HT1080 (cell line): ENCODE data around the gene RPTOR. TPM values are rescaled to one million over a fixed set of nuclear protein-coding genes. Genes with fewer than 3 reads are reported as not detected.
"Not testable (repeated sequence)": the region's sequence is repeated elsewhere in the genome, so short reads cannot be mapped to it uniquely, and the experiment has no call there.

Experiments
- DNase-seq: peaks from one replicate; pipeline ENCODE4 v3.0.0-alpha.2; 2015; ENCODE audit warnings: low read depth
- total RNA-seq: library from RNA; depleted of rRNA; stranded (reverse); fragments of >200 nt; shearing (Covaris generic); gene quantifications from 2 replicates; pipeline ENCODE4 v1.2.3, GENCODE V29; 2014

RPTOR gene
- total RNA-seq, 1 experiment from 2014 or later, result 18.5 TPM

GRCh38 chr17:80872001-80872500, 327.4 kb downstream of the RPTOR start:
- DNase-seq, result no peak

- no peak for DNase-seq
These were observed 328.1 kb downstream of the RPTOR start for GRCh38 chr17:80872501-80873306.

GRCh38 chr17:80873307-80873951, 328.8 kb downstream of the RPTOR start:
- no peak for DNase-seq

- no peak for DNase-seq
These were observed 330.3 kb downstream of the RPTOR start for GRCh38 chr17:80874866-80875445.

GRCh38 chr17:80875480-80875995, 330.9 kb downstream of the RPTOR start:
- not testable (repeated sequence) for DNase-seq

DNA sequence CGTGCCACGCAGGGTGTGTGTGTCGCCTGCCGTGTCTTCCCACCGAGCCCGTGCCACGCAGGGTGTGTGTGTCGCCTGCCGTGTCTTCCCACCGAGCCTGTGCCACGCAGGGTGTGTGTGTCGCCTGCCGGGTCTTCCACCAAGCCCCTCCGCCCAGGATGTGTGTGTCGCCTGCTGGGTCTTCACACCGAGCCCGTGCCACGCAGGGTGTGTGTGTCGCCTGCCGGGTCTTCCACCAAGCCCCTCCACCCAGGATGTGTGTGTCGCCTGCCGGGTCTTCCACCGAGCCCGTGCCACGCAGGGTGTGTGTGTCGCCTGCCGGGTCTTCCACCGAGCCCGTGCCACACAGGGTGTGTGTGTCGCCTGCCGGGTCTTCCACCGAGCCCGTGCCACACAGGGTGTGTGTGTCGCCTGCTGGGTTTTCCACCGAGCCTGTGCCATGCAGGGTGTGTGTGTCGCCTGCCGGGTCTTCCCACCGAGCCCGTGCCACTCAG, 331.9 kb downstream of the RPTOR start:
- not testable (repeated sequence) for DNase-seq

- no peak for DNase-seq
These were observed 332.5 kb downstream of the RPTOR start for GRCh38 chr17:80876950-80877728.

GRCh38 chr17:80877729-80878303, 333.2 kb downstream of the RPTOR start:
- no peak for DNase-seq

- DNase-seq, result no peak
These were observed 334.5 kb downstream of the RPTOR start for GRCh38 chr17:80878876-80879722.

DNA sequence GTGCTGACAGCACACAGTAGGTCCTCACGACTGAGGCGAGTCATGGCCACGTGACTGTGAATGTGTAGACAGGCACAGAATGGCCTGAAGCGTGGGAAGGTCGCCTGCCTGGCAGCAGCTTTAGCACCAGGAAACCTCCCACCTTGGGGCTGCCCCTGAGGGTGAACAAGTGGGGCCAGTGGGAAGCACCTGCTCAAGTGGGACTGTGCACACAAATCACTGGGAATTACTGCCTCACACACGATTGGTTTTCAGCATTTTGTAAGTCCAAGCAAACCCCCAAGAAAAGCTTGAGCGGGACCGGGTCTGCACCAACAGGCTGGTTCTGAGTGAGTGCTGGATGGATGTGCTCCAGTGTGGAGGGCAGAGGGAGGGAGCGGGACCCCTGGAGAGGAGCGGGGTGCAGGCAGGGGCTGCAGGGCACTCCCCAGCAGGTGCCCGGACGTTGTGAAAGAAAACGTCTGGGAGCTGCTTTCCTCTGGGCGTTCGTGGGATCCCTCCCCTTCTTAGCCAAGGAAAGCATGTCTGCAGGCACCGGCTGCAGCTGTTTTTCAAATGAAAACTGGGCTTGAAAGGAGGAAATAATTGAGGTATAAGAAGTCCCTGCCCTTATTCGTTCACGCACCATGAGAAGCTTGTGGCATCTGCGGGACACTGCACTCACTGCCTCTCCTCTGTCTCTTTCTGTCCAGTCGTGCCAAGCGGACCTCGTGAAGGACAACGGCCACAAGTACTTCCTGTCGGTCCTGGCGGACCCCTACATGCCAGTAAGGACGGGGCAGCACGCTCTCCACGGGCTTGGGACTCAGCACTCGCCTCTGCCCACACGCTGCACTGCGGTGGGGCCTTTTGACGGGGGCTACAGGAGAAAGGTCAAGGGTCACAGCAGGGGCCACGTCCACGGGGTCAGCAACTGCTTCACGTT, 335.3 kb downstream of the RPTOR start:
- no peak for DNase-seq

- DNase-seq, result no peak
These were observed 336.0 kb downstream of the RPTOR start for GRCh38 chr17:80880648-80880985.

DNA sequence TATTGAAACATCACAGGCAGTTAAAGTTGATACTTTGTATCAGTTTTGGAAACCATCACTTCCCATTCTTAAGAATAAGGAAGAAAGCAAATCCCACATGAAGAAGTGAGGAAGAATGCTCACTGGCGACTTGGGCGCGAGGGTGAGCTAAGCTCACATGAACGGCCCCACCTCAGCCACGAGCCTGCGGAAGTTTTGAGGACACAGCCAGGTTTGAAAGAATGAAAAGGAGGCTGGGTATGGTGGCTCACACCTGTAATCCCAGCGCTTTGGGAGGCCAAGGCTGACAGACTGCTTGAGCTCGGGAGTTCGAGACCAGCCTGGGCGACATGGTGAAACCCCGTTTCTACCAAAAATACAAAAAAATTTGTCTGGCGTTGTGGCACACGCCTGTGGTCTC, 336.7 kb downstream of the RPTOR start:
- no peak for DNase-seq

DNA sequence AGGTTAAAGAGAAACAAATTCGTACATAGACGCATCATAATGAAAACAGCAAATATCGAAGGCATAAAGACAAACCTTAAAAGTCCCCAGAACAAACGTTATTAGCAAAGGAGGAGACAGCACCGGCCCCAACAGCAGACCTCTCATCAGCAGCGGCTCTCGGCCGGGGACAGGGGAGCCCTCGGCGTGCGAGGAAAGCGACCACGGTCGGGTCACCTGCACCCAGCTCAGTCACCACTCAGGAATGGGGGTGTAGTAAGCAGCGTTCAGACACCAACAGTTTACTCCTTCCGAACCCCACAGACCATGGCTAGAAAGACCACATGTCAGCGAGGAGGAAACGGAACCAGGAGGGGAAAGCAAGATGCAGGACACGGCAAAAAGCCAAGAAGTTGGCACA, 337.7 kb downstream of the RPTOR start:
- DNase-seq, result no peak

DNA sequence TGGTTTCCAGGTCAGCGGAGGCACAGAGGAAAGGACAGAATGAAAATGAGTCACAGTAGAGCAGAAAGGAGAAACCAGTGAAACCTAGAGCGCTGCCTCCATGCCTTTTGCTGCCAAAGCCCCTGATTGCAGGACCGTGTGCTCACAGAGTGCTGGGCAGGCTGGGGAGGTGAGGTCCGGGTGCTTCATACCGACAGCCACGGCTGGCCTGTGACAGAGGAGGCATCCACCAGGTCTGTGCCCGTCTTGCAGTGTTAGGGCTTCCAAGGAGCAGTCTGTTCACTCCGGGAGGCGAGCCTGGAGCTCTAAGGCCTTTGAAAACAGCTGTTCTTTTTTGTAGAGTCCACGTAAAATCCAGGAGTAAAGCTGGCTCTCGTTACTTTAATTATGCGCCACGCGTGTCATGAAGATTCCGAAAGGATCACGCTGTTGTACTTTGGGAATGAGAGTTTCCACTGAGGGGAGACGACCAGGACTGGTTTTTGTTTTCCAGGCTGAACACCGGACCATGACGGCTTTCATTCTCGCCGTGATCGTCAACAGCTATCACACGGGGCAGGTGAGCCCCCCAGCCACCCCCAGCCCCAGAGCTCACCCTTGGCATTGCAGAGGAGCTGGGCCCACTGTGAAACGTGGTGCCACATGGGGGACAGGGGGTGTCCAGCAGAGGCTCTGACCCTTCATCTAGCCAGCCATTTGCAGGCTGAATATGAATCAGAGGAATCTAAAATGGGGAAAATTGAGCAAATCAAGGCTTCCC, 338.5 kb downstream of the RPTOR start:
- no peak for DNase-seq

- DNase-seq, result no peak
These were observed 339.4 kb downstream of the RPTOR start for GRCh38 chr17:80883831-80884735.

DNA sequence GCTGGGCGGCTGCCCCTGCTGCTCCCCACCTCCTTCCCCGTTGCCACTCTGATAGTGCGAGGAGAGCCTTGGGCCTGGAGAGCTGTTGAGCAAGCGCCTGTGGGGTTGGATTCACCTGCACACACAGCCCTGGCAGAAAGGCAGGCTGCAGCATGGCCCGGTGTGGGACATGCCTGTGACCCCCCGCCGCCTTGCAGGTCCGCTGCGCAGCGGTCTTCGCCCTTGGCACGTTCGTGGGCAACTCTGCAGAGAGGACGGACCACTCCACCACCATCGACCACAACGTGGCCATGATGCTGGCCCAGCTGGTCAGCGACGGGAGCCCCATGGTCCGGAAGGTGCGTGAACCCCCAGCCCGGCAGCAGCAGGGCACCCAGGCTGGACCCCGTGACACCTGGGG, 340.2 kb downstream of the RPTOR start:
- no peak for DNase-seq
